ENCODE measurements around the gene PIGB.

DNA sequence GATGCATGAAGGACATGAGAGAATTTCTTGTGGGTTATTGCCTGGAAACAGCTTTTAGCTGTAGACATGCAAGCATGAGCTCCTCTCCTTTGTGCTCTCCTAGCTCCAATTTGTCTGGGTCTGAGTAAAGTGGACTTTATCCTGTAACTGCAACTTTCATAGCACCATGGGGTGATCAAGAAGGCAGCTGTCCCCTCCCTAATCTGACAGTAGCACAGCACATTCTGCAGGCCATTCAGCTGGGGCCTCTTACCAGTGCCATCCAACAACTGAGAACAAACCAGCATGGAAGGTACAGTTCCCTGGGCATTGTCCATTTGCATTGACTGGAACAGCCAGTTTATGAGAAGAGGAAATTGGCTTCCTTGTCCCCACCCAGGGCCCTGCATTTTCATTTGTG lies 21.7 kb upstream of the PIGB start:
- TF ChIP-seq, protein P1, sequence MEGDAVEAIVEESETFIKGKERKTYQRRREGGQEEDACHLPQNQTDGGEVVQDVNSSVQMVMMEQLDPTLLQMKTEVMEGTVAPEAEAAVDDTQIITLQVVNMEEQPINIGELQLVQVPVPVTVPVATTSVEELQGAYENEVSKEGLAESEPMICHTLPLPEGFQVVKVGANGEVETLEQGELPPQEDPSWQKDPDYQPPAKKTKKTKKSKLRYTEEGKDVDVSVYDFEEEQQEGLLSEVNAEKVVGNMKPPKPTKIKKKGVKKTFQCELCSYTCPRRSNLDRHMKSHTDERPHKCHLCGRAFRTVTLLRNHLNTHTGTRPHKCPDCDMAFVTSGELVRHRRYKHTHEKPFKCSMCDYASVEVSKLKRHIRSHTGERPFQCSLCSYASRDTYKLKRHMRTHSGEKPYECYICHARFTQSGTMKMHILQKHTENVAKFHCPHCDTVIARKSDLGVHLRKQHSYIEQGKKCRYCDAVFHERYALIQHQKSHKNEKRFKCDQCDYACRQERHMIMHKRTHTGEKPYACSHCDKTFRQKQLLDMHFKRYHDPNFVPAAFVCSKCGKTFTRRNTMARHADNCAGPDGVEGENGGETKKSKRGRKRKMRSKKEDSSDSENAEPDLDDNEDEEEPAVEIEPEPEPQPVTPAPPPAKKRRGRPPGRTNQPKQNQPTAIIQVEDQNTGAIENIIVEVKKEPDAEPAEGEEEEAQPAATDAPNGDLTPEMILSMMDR (conservative IDR thresholded peaks at IDR 0.05; ENCODE audit: low read length): no peak
- no peak for TF ChIP-seq EZH2phosphoT487 (IDR thresholded peaks at IDR 0.05; ENCODE audit: borderline replicate concordance, low read depth, low read length)
